IPS-18c (cell line): ENCODE results near the gene SPATA9.

Source experiments
- H3K4me3 ChIP-seq: 2 replicates; pipeline ENCODE4 v1.7.0; 2013; ENCODE audit warnings: low read depth, mild to moderate bottlenecking, low read length, moderate library complexity; ENCODE audit not compliant: insufficient read depth
- H3K9me3 ChIP-seq: one replicate; pipeline ENCODE4 v1.6.1; 2013; ENCODE audit warnings: mild to moderate bottlenecking, low read length, moderate library complexity; ENCODE audit not compliant: control insufficient read depth, insufficient read depth

SPATA9 gene

GRCh38 chr5:95617057-95617456 is 65.7 kb downstream of the SPATA9 start:
- Histone ChIP-seq H3K4me3 (no peak overlapping the region), H3K9me3 (peaks cover 2% of the 10 kb centered on the region)

DNA sequence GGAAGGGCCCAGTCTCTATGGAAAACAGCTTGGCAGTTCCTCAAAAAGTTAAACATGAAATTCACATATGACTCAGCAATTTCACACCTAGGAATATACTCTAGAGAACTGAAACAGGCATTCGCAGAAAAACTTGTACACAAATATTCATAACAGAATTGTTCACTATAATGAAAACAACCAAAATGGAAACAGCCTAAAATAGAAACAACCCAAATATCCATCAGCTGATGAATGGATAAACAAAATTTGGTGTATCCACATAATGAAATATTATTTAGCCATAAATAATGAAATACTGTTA is 67.7 kb downstream of the SPATA9 start:
- Histone ChIP-seq H3K9me3 (peaks cover under 1% of the 10 kb centered on the region), H3K4me3 (no peak overlapping the region)

DNA sequence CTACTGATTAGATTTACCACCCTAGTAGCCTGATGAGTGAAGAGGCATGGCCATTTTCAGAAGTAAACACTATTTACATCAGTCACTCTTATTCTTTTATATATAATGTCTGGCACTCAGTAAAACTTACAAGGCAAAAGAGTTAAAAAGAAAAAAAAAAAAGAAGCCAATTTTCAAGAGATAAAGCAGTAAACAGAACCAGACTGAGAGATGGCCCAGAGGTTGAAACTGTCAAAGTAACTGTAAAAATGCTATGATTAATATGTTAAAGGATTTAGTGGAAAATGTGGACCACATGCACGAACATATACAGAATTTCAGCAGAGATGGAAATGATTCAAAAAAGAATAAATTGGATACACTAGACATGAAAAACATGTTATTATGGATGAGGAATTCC is 69.3 kb downstream of the SPATA9 start:
- Histone ChIP-seq H3K9me3 (no peaks in the 10 kb centered on the region), H3K4me3 (no peak overlapping the region)

- Histone ChIP-seq H3K4me3 (no peak overlapping the region), H3K9me3 (no peaks in the 10 kb centered on the region)
Observed at GRCh38 chr5:95611396-95611795, 71.4 kb downstream of the SPATA9 start.

GRCh38 chr5:95610546-95610945 is 72.2 kb downstream of the SPATA9 start:
- H3K9me3 ChIP-seq: no peaks in the 10 kb centered on the region

DNA sequence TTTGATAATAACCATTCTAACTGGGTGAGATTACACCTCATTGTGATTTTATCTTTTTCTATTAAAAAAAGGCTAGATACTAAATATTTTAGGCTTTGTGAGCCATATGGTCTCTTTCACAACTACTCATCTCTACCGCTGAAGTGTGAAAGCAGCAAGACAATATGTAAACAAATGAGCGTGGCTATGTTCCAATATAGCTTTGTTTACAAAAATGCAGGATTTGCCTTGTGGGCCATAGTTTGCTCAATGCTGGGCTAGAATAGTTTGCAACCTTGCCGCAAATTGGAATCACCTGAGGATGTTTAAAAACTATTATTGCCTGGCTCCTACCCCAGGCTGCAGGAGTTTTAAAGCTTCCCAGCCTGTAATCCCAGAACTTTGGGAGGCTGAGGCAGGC is 73.1 kb downstream of the SPATA9 start:
- no peak overlapping the region for H3K4me3 ChIP-seq
- H3K9me3 ChIP-seq: no peaks in the 10 kb centered on the region

More at GRCh38 chr5:95610546-95610945, 72.2 kb downstream of the SPATA9 start:
- no peak overlapping the region for H3K4me3 ChIP-seq
